ENCODE measurements around the gene TMEM235.

DNA sequence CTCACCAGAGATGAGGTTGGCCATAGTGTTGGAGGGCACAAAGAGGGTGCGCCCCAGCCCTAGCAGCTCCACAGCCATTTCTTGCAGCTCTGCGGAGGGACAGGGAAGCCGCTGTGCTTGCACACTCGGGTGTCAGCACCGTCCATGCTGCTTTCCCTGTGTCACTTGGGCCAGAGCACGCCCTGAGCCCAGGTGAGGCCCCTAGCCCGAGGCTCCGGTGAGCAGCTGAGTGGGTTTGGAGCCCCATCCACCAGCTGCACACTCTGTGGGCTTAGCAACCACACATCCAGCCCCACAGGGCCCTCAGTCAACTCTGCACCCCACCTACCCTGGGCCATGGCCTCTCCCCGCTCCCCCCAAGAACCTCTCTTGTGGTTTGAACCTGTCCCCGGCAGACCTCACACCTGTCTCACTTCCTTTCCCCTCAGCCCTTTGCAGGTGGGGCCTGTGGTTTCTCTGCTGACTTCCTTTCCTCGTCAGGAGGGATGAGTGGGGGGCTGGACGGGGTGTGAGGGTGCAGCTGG lies 20.7 kb downstream of the TMEM235 start:
- TF ChIP-seq, protein P1, sequence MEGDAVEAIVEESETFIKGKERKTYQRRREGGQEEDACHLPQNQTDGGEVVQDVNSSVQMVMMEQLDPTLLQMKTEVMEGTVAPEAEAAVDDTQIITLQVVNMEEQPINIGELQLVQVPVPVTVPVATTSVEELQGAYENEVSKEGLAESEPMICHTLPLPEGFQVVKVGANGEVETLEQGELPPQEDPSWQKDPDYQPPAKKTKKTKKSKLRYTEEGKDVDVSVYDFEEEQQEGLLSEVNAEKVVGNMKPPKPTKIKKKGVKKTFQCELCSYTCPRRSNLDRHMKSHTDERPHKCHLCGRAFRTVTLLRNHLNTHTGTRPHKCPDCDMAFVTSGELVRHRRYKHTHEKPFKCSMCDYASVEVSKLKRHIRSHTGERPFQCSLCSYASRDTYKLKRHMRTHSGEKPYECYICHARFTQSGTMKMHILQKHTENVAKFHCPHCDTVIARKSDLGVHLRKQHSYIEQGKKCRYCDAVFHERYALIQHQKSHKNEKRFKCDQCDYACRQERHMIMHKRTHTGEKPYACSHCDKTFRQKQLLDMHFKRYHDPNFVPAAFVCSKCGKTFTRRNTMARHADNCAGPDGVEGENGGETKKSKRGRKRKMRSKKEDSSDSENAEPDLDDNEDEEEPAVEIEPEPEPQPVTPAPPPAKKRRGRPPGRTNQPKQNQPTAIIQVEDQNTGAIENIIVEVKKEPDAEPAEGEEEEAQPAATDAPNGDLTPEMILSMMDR (conservative IDR thresholded peaks at IDR 0.05; ENCODE audit: low read length): no peak
- TF ChIP-seq EZH2phosphoT487 (IDR thresholded peaks at IDR 0.05; ENCODE audit: borderline replicate concordance, low read depth, low read length): no peak
